IMR-90 (cell line): Measurements from ENCODE around the gene MRPL30.
"Not testable (repeated sequence)": the region's sequence is repeated elsewhere in the genome, so short reads cannot be mapped to it uniquely, and the experiment has no call there.

Experiments used
- CEBPB ChIP-seq: IDR thresholded peaks from 2 replicates; pipeline ENCODE4 v1.6.1; 2012; ENCODE audit warnings: low read depth, low read length, improper control_type of control experiment
- CHD1 ChIP-seq: IDR thresholded peaks from 2 replicates; pipeline ENCODE4 v1.6.1; 2012; ENCODE audit warnings: low read depth, low read length, improper control_type of control experiment
- SMC3 ChIP-seq: fragments of 150-350 bp; IDR thresholded peaks from 2 replicates; pipeline ENCODE4 v1.6.1; 2016; ENCODE audit warnings: low read depth, mild to moderate bottlenecking, antibody characterized with exemption, low read length, moderate library complexity
- TF ChIP-seq, protein P1 (sequence below): conservative IDR thresholded peaks from 2 replicates; pipeline ENCODE4 v1.5.1; 2012; ENCODE audit warnings: mild to moderate bottlenecking, low read depth, low read length, improper control_type of control experiment

DNA sequence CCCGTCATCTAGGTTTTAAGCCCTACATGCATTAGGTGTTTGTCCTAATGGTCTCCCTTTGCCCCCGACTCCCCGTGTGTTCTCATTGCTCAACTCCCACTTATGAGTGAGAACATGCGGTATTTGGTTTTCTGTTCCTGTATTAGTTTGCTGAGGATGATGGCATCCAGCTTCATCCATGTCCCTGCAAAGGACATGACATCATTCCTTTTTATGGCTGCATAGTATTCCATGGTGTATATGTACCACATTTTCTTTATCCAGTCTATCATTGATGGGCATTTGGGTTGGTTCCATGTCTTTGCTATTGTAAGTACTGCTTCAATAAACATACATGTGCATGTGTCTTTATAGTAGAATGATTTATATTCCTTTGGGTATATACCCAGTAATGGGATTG, 11.4 kb downstream of the MRPL30 start:
- TF ChIP-seq SMC3, CEBPB, CHD1: not testable (repeated sequence)
- TF ChIP-seq, protein P1, sequence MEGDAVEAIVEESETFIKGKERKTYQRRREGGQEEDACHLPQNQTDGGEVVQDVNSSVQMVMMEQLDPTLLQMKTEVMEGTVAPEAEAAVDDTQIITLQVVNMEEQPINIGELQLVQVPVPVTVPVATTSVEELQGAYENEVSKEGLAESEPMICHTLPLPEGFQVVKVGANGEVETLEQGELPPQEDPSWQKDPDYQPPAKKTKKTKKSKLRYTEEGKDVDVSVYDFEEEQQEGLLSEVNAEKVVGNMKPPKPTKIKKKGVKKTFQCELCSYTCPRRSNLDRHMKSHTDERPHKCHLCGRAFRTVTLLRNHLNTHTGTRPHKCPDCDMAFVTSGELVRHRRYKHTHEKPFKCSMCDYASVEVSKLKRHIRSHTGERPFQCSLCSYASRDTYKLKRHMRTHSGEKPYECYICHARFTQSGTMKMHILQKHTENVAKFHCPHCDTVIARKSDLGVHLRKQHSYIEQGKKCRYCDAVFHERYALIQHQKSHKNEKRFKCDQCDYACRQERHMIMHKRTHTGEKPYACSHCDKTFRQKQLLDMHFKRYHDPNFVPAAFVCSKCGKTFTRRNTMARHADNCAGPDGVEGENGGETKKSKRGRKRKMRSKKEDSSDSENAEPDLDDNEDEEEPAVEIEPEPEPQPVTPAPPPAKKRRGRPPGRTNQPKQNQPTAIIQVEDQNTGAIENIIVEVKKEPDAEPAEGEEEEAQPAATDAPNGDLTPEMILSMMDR = not testable (repeated sequence)
